Measurements from ENCODE around the gene FAM227B. TPM values are rescaled to one million over a fixed set of nuclear protein-coding genes. Genes with fewer than 3 reads are reported as not detected.
A peak's percentile ranks its signal among the peaks of the same experiment; 100 is the strongest.
"Not testable (repeated sequence)": the region's sequence is repeated elsewhere in the genome, so short reads cannot be mapped to it uniquely, and the experiment has no call there.

The FAM227B gene
- total RNA-seq, 1 donor from 2014 or later: 7.8 TPM

DNA sequence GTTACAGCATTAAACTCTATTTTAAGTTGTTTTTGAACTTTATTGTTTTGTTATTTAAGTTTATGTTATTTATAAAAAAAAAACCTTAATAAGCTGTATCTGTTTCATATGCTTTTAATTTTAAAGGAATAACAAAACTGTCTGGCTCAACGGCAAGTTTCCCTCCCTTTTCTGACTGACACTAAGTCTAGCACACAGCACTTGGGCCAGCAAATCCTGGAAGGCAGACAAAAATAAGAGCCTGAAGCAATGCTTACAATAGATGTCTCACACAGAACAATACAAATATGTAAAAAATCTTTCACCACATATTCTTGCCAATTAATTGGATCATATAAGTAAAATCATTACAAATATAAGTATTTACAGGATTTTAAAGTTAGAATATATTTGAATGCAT, 135.2 kb downstream of the FAM227B start:
- not testable (repeated sequence) for H3K4me1 ChIP-seq (ENCODE audit: control insufficient read depth in 3 of 3, insufficient read depth in 3 of 3, low read length in 3 of 3); H3K36me3 ChIP-seq (ENCODE audit: control insufficient read depth in 3 of 3, insufficient read depth in 3 of 3, low read length in 3 of 3); H3K9ac ChIP-seq (ENCODE audit: low read depth in 1 of 3, low read length in 3 of 3); H3K9me3 ChIP-seq (ENCODE audit: control insufficient read depth in 3 of 3, low read length in 3 of 3); H3K4me3 ChIP-seq (ENCODE audit: low read length in 3 of 3); H3K27me3 ChIP-seq (ENCODE audit: control insufficient read depth in 3 of 3, insufficient read depth in 3 of 3, low read length in 3 of 3); H3K27ac ChIP-seq (ENCODE audit: low read depth, low read length)

DNA sequence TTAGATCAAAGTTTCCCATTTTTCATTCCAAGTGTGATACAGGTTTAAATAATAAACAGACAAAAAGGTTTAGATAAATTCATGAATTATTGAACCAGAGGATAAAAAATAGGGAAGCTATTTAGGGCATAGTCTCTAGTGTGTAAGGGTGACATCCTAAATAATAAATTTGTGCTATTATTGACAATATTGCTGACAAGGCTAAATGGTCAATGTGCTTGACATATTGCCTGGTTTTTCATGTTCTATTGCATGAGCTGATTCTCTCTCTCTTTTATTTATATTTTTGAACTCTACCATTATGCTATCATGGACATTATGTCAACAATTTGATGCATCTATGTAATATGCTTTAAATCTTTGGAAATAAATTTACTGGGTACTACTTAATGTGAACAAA, 141.6 kb downstream of the FAM227B start:
- not testable (repeated sequence) for H3K9me3 ChIP-seq (ENCODE audit: control insufficient read depth in 3 of 3, low read length in 3 of 3); H3K27me3 ChIP-seq (ENCODE audit: control insufficient read depth in 3 of 3, insufficient read depth in 3 of 3, low read length in 3 of 3); H3K4me1 ChIP-seq (ENCODE audit: control insufficient read depth in 3 of 3, insufficient read depth in 3 of 3, low read length in 3 of 3); H3K9ac ChIP-seq (ENCODE audit: low read depth in 1 of 3, low read length in 3 of 3); H3K4me3 ChIP-seq (ENCODE audit: low read length in 3 of 3); H3K36me3 ChIP-seq (ENCODE audit: control insufficient read depth in 3 of 3, insufficient read depth in 3 of 3, low read length in 3 of 3); H3K27ac ChIP-seq (ENCODE audit: low read depth, low read length)

DNA sequence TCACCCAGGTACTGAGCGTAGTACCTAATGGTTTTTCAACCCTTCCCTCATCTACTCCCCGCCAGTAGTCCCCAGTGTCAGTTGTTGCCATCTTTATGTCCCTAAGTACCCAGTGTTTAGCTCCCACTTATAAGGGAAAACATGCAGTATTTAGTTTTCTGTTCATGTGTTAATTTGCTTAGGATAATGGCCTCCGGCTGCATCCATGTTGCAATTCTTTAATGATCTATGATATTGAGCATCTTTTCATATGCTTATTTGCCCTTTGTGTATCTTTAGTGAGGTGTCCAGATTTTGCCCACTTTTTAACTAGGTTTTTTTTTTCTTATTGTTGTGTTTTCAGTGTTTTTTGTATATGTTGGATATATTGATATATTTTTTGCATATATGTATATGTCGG, 142.6 kb downstream of the FAM227B start:
- not testable (repeated sequence) for H3K4me1 ChIP-seq (ENCODE audit: control insufficient read depth in 3 of 3, insufficient read depth in 3 of 3, low read length in 3 of 3); H3K4me3 ChIP-seq (ENCODE audit: low read length in 3 of 3); H3K9ac ChIP-seq (ENCODE audit: low read depth in 1 of 3, low read length in 3 of 3)

DNA sequence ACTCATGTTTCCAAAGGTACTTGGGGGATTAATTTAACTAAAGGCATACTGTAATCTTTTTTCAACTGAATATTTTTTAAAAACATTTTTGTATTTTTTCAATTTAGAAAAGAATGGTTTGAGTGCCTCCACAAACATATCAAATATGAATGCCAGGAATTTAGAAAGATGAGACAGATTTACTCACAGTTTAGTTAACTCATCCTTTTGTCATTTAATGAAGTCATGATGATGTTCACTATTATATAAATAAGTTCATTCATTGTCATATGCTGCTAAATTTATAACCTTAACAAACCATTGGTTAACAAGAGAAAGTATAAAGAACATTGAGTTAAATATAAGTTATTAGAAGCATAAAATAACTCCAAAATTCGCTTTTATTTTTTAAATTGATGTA, 147.6 kb downstream of the FAM227B start:
- H3K4me1 ChIP-seq (ENCODE audit: control insufficient read depth in 3 of 3, insufficient read depth in 3 of 3, low read length in 3 of 3): no peaks in the 10 kb centered on the region
- no peak overlapping the region for H3K27ac ChIP-seq (ENCODE audit: low read depth, low read length)
- H3K36me3 ChIP-seq (ENCODE audit: control insufficient read depth in 3 of 3, insufficient read depth in 3 of 3, low read length in 3 of 3): no peaks in the 10 kb centered on the region
- no peaks in the 10 kb centered on the region for H3K27me3 ChIP-seq (ENCODE audit: control insufficient read depth in 3 of 3, insufficient read depth in 3 of 3, low read length in 3 of 3)
- no peak overlapping the region for H3K4me3 ChIP-seq (ENCODE audit: low read length in 3 of 3)
- no peaks in the 10 kb centered on the region for H3K9me3 ChIP-seq (ENCODE audit: control insufficient read depth in 3 of 3, low read length in 3 of 3)
- no peak overlapping the region for H3K9ac ChIP-seq (ENCODE audit: low read depth in 1 of 3, low read length in 3 of 3)

More for the DNA sequence above, 142.6 kb downstream of the FAM227B start:
- not testable (repeated sequence) for H3K36me3 ChIP-seq (ENCODE audit: control insufficient read depth in 3 of 3, insufficient read depth in 3 of 3, low read length in 3 of 3); H3K27ac ChIP-seq (ENCODE audit: low read depth, low read length); H3K9me3 ChIP-seq (ENCODE audit: control insufficient read depth in 3 of 3, low read length in 3 of 3); H3K27me3 ChIP-seq (ENCODE audit: control insufficient read depth in 3 of 3, insufficient read depth in 3 of 3, low read length in 3 of 3)

DNA sequence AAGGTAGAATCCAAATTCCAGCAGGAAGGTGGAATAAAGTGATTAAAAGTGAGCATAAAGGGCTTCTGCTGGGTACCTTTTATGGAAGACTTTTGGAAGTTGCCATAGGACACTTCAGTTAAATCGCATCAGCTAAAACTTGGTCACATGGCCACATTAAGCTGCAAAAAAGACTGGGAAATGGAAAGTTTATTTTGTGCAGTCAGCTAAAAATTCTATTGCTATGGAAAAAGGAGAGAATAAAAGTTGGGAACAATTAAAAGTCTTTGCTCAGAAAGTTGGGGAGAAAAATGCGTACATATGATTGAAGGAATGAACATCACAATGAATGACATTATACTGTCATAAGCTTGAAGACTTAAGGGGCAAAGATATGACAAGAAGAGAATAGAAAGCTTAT, 148.3 kb downstream of the FAM227B start:
- Histone ChIP-seq H3K9ac (ENCODE audit: low read depth in 1 of 3, low read length in 3 of 3) (no peak overlapping the region), H3K4me1 (ENCODE audit: control insufficient read depth in 3 of 3, insufficient read depth in 3 of 3, low read length in 3 of 3) (no peaks in the 10 kb centered on the region), H3K9me3 (ENCODE audit: control insufficient read depth in 3 of 3, low read length in 3 of 3) (no peaks in the 10 kb centered on the region), H3K4me3 (ENCODE audit: low read length in 3 of 3) (no peak overlapping the region), H3K27me3 (ENCODE audit: control insufficient read depth in 3 of 3, insufficient read depth in 3 of 3, low read length in 3 of 3) (no peaks in the 10 kb centered on the region), H3K27ac (ENCODE audit: low read depth, low read length) (no peak overlapping the region), H3K36me3 (ENCODE audit: control insufficient read depth in 3 of 3, insufficient read depth in 3 of 3, low read length in 3 of 3) (no peaks in the 10 kb centered on the region)

DNA sequence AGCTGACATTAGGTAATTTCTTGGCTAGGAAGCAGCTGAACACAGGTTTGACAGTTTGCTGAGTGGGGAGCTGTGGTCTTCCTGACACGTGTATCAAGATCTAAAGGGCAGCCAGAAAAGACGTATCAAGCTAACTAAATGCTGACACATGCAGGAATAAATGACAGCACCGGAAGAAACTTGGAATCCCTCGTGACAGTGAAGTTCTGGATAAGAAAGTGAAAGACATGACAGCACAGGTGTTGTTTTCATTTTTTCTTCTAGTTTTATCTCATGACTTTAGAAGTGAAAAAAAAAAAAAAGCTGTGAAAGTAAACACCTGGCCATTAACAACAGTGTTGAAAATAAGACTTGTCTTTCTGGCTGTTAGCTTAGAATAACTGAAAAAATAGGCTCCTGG, 148.9 kb downstream of the FAM227B start:
- Histone ChIP-seq H3K27me3 (ENCODE audit: control insufficient read depth in 3 of 3, insufficient read depth in 3 of 3, low read length in 3 of 3) (no peaks in the 10 kb centered on the region), H3K4me3 (ENCODE audit: low read length in 3 of 3) (no peak overlapping the region), H3K36me3 (ENCODE audit: control insufficient read depth in 3 of 3, insufficient read depth in 3 of 3, low read length in 3 of 3) (no peaks in the 10 kb centered on the region), H3K9ac (ENCODE audit: low read depth in 1 of 3, low read length in 3 of 3) (no peak overlapping the region), H3K4me1 (ENCODE audit: control insufficient read depth in 3 of 3, insufficient read depth in 3 of 3, low read length in 3 of 3) (no peaks in the 10 kb centered on the region), H3K27ac (ENCODE audit: low read depth, low read length) (no peak overlapping the region), H3K9me3 (ENCODE audit: control insufficient read depth in 3 of 3, low read length in 3 of 3) (no peaks in the 10 kb centered on the region)

DNA sequence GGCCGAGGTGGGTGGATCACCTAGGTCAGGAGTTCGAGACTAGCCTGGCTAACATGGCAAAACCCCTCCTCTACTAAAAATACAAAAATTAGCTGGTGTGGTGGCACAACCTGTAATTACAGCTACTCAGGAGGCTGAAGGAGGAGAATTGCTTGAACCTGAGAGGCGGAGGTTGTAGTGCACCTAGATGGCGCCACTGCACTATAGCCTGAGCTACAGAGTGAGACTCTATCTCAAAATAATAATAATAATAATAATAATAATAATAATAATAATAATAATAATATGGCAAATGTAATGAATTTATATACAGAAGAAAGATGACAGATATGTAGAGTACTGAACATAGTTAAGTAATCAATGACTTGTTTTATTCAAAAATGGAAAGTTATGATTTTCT, 149.4 kb downstream of the FAM227B start:
- not testable (repeated sequence) for H3K9me3 ChIP-seq (ENCODE audit: control insufficient read depth in 3 of 3, low read length in 3 of 3); H3K27me3 ChIP-seq (ENCODE audit: control insufficient read depth in 3 of 3, insufficient read depth in 3 of 3, low read length in 3 of 3); H3K36me3 ChIP-seq (ENCODE audit: control insufficient read depth in 3 of 3, insufficient read depth in 3 of 3, low read length in 3 of 3); H3K4me1 ChIP-seq (ENCODE audit: control insufficient read depth in 3 of 3, insufficient read depth in 3 of 3, low read length in 3 of 3); H3K27ac ChIP-seq (ENCODE audit: low read depth, low read length); H3K4me3 ChIP-seq (ENCODE audit: low read length in 3 of 3); H3K9ac ChIP-seq (ENCODE audit: low read depth in 1 of 3, low read length in 3 of 3)

DNA sequence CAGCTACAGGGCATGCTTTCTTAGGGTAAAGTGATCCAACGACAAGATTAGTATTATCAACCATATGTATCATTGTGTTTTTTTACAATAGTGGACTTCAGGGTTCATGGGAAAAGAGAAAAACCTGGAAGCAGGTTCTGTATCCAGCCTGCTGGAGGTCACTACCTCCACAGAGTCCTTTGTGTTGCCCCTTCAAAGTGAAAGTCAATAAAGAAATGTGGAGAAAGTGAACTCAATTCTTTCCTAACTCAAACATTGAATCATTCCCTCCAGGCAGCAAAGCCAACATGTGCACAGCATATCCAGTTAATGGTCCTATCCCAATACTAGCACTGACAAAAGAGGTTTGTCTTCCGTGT, 152.2 kb downstream of the FAM227B start:
- H3K4me3 ChIP-seq (ENCODE audit: low read length in 3 of 3): no peak overlapping the region
- no peaks in the 10 kb centered on the region for H3K36me3 ChIP-seq (ENCODE audit: control insufficient read depth in 3 of 3, insufficient read depth in 3 of 3, low read length in 3 of 3)
- no peaks in the 10 kb centered on the region for H3K9me3 ChIP-seq (ENCODE audit: control insufficient read depth in 3 of 3, low read length in 3 of 3)
- H3K4me1 ChIP-seq (ENCODE audit: control insufficient read depth in 3 of 3, insufficient read depth in 3 of 3, low read length in 3 of 3): no peaks in the 10 kb centered on the region
- H3K27me3 ChIP-seq (ENCODE audit: control insufficient read depth in 3 of 3, insufficient read depth in 3 of 3, low read length in 3 of 3): no peaks in the 10 kb centered on the region
- H3K9ac ChIP-seq (ENCODE audit: low read depth in 1 of 3, low read length in 3 of 3): no peak overlapping the region
- no peak overlapping the region for H3K27ac ChIP-seq (ENCODE audit: low read depth, low read length)

DNA sequence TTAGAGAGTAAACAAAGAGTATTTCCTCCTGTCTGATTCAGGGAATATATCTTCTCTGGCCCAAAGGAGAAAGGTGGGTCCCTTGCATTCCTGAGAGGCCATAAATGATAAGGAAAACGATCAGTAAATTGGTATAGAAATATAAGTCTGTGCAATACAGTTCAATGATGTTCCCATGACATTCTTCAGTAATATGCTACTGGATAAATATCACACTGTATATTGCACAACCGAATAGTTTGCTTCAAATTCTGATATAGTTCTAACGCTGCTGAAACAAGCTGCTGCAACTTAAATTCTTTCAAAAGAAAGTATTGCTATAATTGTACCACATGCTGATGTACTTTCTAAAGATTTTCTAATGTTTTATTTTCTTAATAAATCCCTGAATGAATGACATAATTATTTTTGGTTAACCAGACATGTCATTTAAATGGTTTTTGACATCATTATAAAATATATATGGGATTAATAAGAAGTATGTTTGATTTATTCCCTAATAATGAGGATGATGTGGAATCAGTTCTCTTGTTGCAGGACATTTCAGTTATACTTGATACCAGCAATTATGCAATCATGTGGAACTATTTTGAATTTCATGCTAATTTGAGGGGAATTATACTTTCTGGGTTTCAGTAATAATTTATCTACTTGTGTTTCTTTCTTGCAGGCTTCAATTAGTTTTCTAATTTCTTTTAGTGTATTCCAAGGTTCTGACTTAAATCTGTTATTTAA, 152.7 kb downstream of the FAM227B start:
- H3K9ac ChIP-seq (ENCODE audit: low read depth in 1 of 3, low read length in 3 of 3): no peak overlapping the region
- H3K27ac ChIP-seq (ENCODE audit: low read depth, low read length): no peak overlapping the region
- no peaks in the 10 kb centered on the region for H3K36me3 ChIP-seq (ENCODE audit: control insufficient read depth in 3 of 3, insufficient read depth in 3 of 3, low read length in 3 of 3)
- no peak overlapping the region for H3K4me3 ChIP-seq (ENCODE audit: low read length in 3 of 3)
- H3K9me3 ChIP-seq (ENCODE audit: control insufficient read depth in 3 of 3, low read length in 3 of 3): no peaks in the 10 kb centered on the region
- H3K27me3 ChIP-seq (ENCODE audit: control insufficient read depth in 3 of 3, insufficient read depth in 3 of 3, low read length in 3 of 3): no peaks in the 10 kb centered on the region
- no peaks in the 10 kb centered on the region for H3K4me1 ChIP-seq (ENCODE audit: control insufficient read depth in 3 of 3, insufficient read depth in 3 of 3, low read length in 3 of 3)

DNA sequence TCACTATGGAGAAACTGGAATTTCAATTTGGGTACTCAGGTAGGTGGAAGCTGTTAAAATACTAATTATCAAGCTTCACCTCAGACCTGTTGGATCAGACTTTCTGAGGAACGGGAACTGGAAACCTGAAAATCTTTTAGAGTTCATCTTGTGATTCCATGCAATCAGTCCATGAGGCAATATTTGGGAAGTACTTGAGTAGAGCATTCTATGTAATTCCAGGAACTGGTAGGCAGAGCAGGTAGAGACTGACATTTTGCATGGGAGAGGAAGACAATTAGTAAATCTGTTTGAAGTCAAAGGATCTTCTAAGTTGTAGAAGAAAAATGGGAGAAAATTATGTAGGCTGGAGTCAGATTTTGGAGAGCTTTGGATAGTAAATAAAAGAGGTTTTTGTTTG, 154.5 kb downstream of the FAM227B start:
- H3K9me3 ChIP-seq (ENCODE audit: control insufficient read depth in 3 of 3, low read length in 3 of 3): no peaks in the 10 kb centered on the region
- H3K27ac ChIP-seq (ENCODE audit: low read depth, low read length): no peak overlapping the region
- peak overlapping the region in 1 of 3 donors; percentile 7 for H3K4me3 ChIP-seq (ENCODE audit: low read length in 3 of 3)
- no peaks in the 10 kb centered on the region for H3K36me3 ChIP-seq (ENCODE audit: control insufficient read depth in 3 of 3, insufficient read depth in 3 of 3, low read length in 3 of 3)
- H3K27me3 ChIP-seq (ENCODE audit: control insufficient read depth in 3 of 3, insufficient read depth in 3 of 3, low read length in 3 of 3): no peaks in the 10 kb centered on the region
- H3K4me1 ChIP-seq (ENCODE audit: control insufficient read depth in 3 of 3, insufficient read depth in 3 of 3, low read length in 3 of 3): peaks cover 0 to 4% (median 0%) of the 10 kb centered on the region in 3 donors
- H3K9ac ChIP-seq (ENCODE audit: low read depth in 1 of 3, low read length in 3 of 3): no peak overlapping the region

DNA sequence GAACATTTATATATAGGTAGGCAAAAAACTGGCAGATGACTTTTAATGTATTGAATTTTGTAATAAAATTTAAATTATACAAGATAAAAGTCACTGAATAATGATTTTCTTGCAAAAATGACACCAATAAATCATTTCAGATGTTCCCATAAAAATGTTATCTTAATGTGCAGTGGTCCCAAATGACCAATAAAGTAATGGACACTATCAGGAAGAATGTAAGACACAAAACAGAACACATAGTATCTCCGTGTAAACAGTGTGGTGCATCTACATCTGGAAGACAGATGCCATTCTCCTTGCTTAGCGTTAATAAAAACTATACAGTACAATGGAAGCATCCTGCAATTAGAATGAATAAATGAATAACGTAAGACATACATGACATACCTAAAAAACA, 156.1 kb downstream of the FAM227B start:
- H3K27me3 ChIP-seq (ENCODE audit: control insufficient read depth in 3 of 3, insufficient read depth in 3 of 3, low read length in 3 of 3): no peaks in the 10 kb centered on the region
- peaks cover 0 to 6% (median 0%) of the 10 kb centered on the region in 3 donors for H3K4me1 ChIP-seq (ENCODE audit: control insufficient read depth in 3 of 3, insufficient read depth in 3 of 3, low read length in 3 of 3)
- no peak overlapping the region for H3K4me3 ChIP-seq (ENCODE audit: low read length in 3 of 3)
- no peaks in the 10 kb centered on the region for H3K9me3 ChIP-seq (ENCODE audit: control insufficient read depth in 3 of 3, low read length in 3 of 3)
- H3K9ac ChIP-seq (ENCODE audit: low read depth in 1 of 3, low read length in 3 of 3): no peak overlapping the region
- no peaks in the 10 kb centered on the region for H3K36me3 ChIP-seq (ENCODE audit: control insufficient read depth in 3 of 3, insufficient read depth in 3 of 3, low read length in 3 of 3)
- H3K27ac ChIP-seq (ENCODE audit: low read depth, low read length): no peak overlapping the region
